Tongue (tissue), 3 donors: Measurements from ENCODE around the gene GIPC2. TPM values are rescaled to one million over a fixed set of nuclear protein-coding genes. Genes with fewer than 3 reads are reported as not detected.

Experiments used
- DNase-seq: peaks from one replicate; pipeline ENCODE4 v3.0.0-alpha.2; 2015
- small RNA-seq: library from RNA; depleted of rRNA; stranded (forward); fragments of <200 nt; gene quantifications from one replicate; pipeline ENCODE3, GENCODE V24; 2014; ENCODE audit warnings: low replicate concordance
- total RNA-seq: library from RNA; depleted of rRNA; stranded (reverse); fragments of >200 nt; gene quantifications from one replicate; pipeline ENCODE4 v1.2.3, GENCODE V29; 2014

The GIPC2 gene
- total RNA-seq, 1 donor from 2014 or later = 1.7 TPM

GRCh38 chr1:78153092-78153736 lies 107.4 kb downstream of the GIPC2 start:
- DNase-seq = no peak

DNA sequence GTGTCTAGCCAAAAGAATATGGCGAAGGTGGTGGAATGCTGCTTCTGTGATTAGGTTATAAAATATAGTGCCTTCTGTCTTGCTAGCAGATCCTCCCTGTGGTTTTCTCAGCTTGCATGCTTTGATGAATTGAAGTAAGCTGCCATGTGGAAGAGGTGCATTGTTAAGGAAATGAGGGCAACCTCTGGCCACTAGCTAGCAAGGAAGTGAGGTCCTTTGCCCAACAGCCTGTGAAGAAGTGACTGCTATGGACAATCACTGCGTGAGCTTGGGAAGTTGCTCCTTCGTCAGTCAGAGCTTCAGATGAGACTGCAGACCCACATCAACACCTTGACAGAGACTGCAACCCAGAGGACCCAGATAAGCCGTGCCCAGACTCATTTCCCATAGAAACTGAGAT lies 109.4 kb downstream of the GIPC2 start:
- DNase-seq = no peak

GRCh38 chr1:78156805-78157521 lies 111.2 kb downstream of the GIPC2 start:
- peak; percentile 69 for DNase-seq

GRCh38 chr1:78165816-78166215 lies 120.0 kb downstream of the GIPC2 start:
- no peak for DNase-seq

- DNase-seq = no peak
Measured at GRCh38 chr1:78168306-78168705, 122.5 kb downstream of the GIPC2 start.

GRCh38 chr1:78170859-78171258 lies 125.1 kb downstream of the GIPC2 start:
- peak; percentile 59 for DNase-seq

DNA sequence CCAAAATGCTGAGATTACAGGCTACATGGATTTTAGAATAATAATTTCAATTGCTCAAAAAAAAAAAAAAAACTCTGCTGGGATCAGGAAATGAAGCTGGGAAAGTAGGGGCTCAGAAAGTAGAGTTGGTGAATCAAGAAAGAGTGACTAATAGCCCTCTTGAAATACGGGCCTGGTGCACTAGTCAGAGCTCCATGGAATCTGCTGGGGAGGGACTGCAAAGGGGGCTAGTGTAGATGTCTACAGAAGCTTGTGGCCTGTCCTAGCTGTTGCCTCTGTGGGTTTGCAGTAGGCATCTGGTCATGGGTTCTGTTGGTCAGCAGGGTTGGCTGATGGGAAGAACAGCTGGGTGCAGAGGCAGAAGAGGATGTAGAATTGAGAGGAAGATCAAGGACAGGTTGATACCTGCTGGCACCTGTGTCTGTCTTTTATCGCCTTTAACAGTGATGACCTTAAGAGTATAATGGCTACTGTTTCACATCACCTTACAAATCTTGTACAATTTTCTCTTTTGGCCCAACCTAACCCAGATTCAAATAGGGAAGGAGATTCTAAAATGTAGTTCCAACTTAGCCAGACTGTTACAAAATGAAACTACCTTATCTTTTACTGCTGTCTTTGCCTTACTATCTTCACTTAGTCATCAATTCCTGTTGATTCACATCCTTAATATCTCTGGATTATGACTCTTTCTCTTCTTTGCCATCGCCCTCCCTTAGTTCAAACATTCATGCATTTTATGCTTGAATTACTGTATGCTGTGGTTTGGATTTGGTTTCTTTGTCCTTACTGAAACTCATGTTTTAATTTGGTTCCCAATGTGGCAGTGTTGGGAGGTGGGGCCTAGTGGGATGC lies 126.2 kb downstream of the GIPC2 start:
- DNase-seq = no peak

GRCh38 chr1:78176448-78176847 lies 130.7 kb downstream of the GIPC2 start:
- peak; percentile 85 for DNase-seq

DNA sequence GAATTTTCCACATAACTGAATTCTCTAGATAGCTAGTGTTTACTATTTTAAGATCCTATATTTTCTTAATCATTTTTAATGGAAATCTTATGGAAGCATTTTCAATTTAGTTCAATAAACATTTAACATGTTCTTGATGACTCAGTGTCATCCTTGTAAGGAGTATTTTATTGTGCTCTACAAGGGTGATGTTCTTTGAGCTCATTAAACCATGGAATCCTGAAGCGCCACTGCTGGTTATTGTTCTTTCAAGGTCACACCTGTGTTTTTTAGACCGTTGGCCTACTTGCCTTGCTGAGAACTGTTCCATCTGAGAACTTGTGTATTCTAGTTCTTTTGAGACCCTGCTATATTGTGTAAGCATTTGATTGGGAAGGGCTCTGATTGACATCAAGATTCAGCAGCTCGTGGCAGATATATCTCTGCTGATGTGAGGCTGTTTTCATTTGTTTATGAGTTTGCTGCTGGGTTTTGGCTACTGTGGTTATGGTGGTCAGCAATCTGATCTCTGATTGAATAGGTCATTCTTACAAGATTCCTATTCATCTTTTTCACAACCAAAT lies 132.0 kb downstream of the GIPC2 start:
- DNase-seq = no peak

GRCh38 chr1:78178816-78179215 lies 133.1 kb downstream of the GIPC2 start:
- DNase-seq = no peak

DNA sequence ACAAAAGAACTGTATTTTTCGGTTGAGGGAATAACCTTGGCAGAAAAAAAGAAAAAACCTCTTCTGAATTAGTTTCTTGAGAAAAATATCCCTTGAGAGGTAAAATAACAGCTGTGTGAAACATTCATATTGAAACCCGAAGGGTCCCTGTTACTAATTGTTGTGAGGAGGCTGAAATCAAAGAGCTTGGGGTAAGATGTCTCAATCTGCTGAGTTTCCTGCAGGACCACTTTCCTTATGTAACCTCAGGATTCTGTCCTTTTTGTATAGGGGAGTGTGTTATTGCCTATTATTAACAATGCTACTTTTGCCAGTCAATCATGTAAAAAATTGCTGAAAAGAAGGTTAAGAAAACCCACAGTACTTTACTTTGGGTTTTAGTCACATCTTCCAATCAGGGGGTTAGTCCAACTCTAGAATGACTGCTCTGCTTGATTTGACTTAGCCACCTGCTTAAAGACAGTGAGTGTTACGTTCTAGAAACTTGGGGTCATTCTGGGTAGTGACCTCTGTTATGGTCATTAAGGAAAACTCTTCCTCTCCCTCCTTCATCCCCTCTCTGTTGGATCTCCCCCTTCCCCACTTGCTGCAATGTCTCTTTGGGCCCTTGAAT lies 138.8 kb downstream of the GIPC2 start:
- DNase-seq = no peak

Small RNAs within 50 kb of the gene (small RNA-seq; reads per million reads assigned to genes)
- gene AC103591.3 (4.5 reads per million, percentile 92 among the genes with 10 or more reads in this experiment), gene RNA5SP22 (not detected), gene RNU6-1102P (not detected)

Other genes with a start within 250 kb of the GIPC2 start
- gene NEXN, start 157.3 kb upstream of the GIPC2 start, total RNA-seq = 70.8 TPM
- 250 TPM for gene FUBP1, start 66.9 kb upstream of the GIPC2 start, total RNA-seq
- 197 TPM for gene DNAJB4, start 41.0 kb upstream of the GIPC2 start, total RNA-seq